Suppressor macrophage treated with lipopolysaccharide for 1 hour (primary cell): ENCODE data around the gene BEST2.

Experiments
- DNase-seq, 3 donors: peaks; one replicate each; pipeline ENCODE4 v3.0.0-alpha.2; 2020 to 2022

Gene BEST2

GRCh38 chr19:12801466-12802266, 50.1 kb downstream of the BEST2 start, which contains the start of the genes PRDX2 and THSD8:
PRDX2 (minus strand) TSS chr19:12801800; CDS start chr19:12801261, 539 bp downstream.
THSD8 (plus strand) TSS chr19:12802069; CDS start chr19:12802072, 3 bp downstream.
- DNase-seq, result peak; percentile 41 to 62 (median 42)

- peak; percentile 27 to 41 (median 31) for DNase-seq
Observed at GRCh38 chr19:12802267-12803106, 50.9 kb downstream of the BEST2 start.

GRCh38 chr19:12804051-12804450, 52.5 kb downstream of the BEST2 start:
- peak in 1 of 3 donors; percentile 1 for DNase-seq

GRCh38 chr19:12806242-12807081, 54.9 kb downstream of the BEST2 start, which contains the start of gene RNASEH2A:
RNASEH2A (plus strand) TSS chr19:12806584; CDS start chr19:12806674, 90 bp downstream.
- DNase-seq, result peak; percentile 92 to 96 (median 95)
